Cardiac atrium fibroblast (primary cell): Measurements from ENCODE around the gene SYT11. TPM values are rescaled to one million over a fixed set of nuclear protein-coding genes. Genes with fewer than 3 reads are reported as not detected.

ENCODE experiments used
- total RNA-seq: library from RNA; depleted of rRNA; stranded (reverse); fragments of >200 nt; gene quantifications from 2 replicates; pipeline ENCODE4 v1.2.3, GENCODE V29; 2015

SYT11 gene
- total RNA-seq: 6.0 and 9.6 TPM in 2 replicates

DNA sequence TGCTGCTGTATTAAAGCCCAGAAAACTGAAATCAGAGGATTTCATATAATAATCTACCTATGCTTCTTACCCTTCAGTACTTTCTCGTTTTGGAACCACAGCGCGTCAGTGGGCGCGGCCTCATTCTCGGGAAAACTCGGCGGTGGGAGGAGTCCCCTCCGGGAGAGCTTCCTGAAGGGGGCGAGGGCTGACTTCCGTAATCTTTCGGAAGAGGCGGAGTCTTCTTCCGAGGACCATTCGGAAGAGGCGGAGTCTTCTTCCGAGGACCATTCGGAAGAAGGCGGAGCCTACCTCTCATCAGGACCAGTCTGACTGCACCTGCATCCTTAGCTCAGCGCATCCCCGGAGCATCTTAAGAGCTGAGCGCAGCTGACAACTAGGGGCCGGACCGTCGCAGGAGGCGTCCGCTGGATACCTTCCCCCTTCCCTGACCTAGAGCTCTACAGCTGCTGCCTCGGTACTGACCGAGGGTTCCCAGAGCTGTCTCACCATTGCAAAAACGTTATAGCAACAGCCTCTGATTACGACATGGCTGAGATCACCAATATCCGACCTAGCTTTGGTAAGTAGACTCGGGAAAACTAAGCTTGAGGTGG lies at the start of gene SYT11:
TSS of gene SYT11 (plus strand) at position 334 of the 596 bp plus-strand sequence. CDS start at position 529, 195 bp downstream.

GRCh38 chr1:155856975-155857930 lies 2.1 kb upstream of the SYT11 start, which contains the start of gene GON4L:
Gene GON4L (minus strand): TSS chr1:155857214. CDS start chr1:155853780, 3,434 bp downstream.

DNA sequence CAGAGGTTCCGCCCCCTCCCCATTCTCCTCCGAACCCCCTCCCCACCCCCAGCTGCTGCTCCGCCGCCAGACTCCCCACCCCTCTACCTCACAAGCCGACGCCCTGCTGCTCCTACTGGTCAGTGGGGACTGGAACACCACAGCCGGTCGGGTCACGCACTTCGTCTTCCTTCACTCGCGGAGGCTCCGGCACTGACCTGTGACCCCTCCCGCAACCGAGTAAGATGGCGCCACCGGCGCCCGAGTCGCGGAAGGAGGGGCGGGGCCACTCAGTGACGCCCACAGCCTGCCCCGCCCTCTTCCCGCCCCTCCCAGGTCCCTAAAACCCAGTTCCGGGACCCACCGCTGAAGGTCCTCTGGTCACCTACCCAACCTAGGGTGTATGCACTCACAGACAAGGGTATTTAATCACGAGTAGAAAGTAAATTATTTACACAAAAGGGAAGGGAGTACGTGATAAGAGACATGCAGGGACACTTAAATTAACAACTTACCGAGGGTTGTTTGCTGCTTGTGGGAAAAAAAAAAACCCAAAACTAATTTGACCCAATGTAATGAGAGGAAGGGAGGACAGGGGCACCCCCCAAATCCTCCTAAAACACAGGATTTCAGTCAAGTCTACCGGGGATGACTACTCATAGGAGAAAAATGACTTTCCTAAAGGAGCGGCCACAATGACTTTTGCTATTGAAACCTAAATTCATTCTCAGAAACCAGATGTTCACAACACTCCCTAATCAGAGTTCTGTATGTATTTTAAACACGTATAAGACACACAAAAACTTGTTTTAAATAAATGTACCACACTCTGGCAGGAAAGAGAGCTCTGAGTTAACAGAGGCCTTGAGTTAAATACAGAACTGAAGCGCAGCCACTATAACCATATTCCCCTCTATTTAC lies 52.0 kb downstream of the SYT11 start, which contains the start of gene RIT1:
TSS of gene RIT1 (minus strand) at position 194 of the 900 bp plus-strand sequence. CDS start 588 bp downstream, outside the sequence.

DNA sequence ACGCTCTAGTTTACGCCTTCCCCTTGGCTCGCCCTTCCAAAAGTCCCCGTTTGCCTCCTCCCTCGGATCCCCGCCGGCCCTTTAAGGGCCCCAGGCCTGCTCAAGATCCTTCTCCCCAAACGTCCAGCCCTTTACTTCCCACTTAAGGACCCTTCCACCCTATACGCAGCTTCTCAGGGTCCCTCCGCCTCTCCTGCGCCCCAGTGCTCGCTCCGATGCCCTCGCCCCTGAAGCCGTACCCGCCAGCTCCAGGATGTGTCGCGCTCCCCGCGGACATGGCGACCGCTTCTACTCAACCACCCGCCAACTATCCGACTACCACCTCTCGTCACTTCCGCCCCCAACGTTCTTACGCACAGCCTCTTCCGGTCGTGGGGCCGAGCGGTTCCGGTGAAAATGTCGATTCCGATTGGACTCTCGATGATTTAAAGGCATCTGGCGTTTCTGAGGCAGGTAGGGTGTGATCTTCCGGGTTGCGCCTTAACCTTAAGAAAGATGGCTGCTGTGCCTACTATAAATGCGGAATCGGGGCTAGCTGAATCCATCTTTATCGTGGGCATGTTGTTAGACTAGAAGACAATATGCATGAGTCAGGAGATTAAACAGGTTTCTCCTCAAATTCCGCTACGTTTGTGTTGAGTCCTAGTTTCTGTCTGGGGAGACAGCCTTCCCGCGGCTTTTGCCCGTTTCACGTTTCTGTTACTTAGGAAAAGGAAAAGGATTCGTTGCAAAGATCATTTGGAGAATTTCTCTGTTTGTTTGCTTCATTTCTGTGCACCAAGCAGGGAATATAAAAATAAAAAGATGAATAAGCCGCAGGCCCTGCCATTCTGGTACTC lies 74.9 kb downstream of the SYT11 start, which contains the start of gene KHDC4:
TSS of gene KHDC4 (minus strand) at position 317 of the 839 bp plus-strand sequence. CDS start at position 277, 40 bp downstream.

Other genes starting within 250 kb of the SYT11 start
- gene MSTO1, start 249.3 kb upstream of the SYT11 start, total RNA-seq: 12.2 and 12.5 TPM in 2 replicates
- 32.5 and 46.5 TPM in 2 replicates for gene YY1AP1, start 170.8 kb upstream of the SYT11 start, total RNA-seq
- gene DAP3, start 170.5 kb upstream of the SYT11 start, total RNA-seq: 77.6 and 112 TPM in 2 replicates
- gene GON4L, start 2.4 kb upstream of the SYT11 start, total RNA-seq: 17.8 and 19.5 TPM in 2 replicates
- gene RIT1, start 51.8 kb downstream of the SYT11 start, total RNA-seq: 13.5 and 24.3 TPM in 2 replicates
- gene KHDC4, start 74.8 kb downstream of the SYT11 start, total RNA-seq: 15.1 and 21.3 TPM in 2 replicates
- gene RXFP4, start 82.1 kb downstream of the SYT11 start, total RNA-seq: not detected in 2 replicates
- 97.9 and 106 TPM in 2 replicates for gene ARHGEF2, start 119.0 kb downstream of the SYT11 start, total RNA-seq
- gene SSR2, start 161.4 kb downstream of the SYT11 start, total RNA-seq: 543 and 603 TPM in 2 replicates
- gene UBQLN4, start 194.2 kb downstream of the SYT11 start, total RNA-seq: 13.5 and 21.9 TPM in 2 replicates
- 57.0 and 75.0 TPM in 2 replicates for gene LAMTOR2, start 195.2 kb downstream of the SYT11 start, total RNA-seq
- gene RAB25, start 201.6 kb downstream of the SYT11 start, total RNA-seq: not detected in 2 replicates
- 0.18 and 0.81 TPM in 2 replicates for gene MEX3A, start 222.9 kb downstream of the SYT11 start, total RNA-seq